BJ (cell line): ENCODE measurements around the gene PGS1. TPM values are rescaled to one million over a fixed set of nuclear protein-coding genes. Genes with fewer than 3 reads are reported as not detected.
A peak's percentile ranks its signal among the peaks of the same experiment; 100 is the strongest.

Experiments
- CTCF ChIA-PET: fragments of 350-600 bp; formaldehyde crosslinking; extraction: SDS; loops from one replicate; lab custom pipeline; 2021; ENCODE audit warnings: antibody characterized with exemption, inconsistent platforms; lab: Yijun Ruan, JAX
- POLR2A ChIA-PET: fragments of 300-600 bp; sonication (Branson Sonifier 250); formaldehyde crosslinking; extraction: SDS; loops from one replicate; lab custom pipeline; 2021; ENCODE audit warnings: antibody characterized with exemption; lab: Charles Lee
- DNase-seq: peaks from one replicate; pipeline ENCODE4 v3.0.0-alpha.2; 2011; ENCODE audit warnings: low read depth
- H3K27me3 ChIP-seq: 2 replicates; pipeline ENCODE4 v1.6.0; 2011; ENCODE audit warnings: low read length; ENCODE audit not compliant: control insufficient read depth, insufficient read depth
- H3K36me3 ChIP-seq: 2 replicates; pipeline ENCODE4 v1.5.1; 2011; ENCODE audit warnings: low read length; ENCODE audit not compliant: control insufficient read depth, insufficient read depth
- H3K4me3 ChIP-seq: 2 replicates; pipeline ENCODE4 v1.5.1; 2011; ENCODE audit warnings: low read depth, mild to moderate bottlenecking, control low read depth, low read length
- CTCF ChIP-seq: IDR thresholded peaks from 2 replicates; pipeline ENCODE4 v1.5.1; 2011; ENCODE audit warnings: low read depth, mild to moderate bottlenecking, control low read depth, inconsistent platforms, low read length, moderate library complexity; ENCODE audit not compliant: insufficient read depth
- polyA plus RNA-seq: library from polyadenylated mRNA; depleted of rRNA; stranded (reverse); fragments of >200 nt; gene quantifications from 2 replicates; pipeline ENCODE4 v1.2.3, GENCODE V29; 2011

PGS1 gene
- polyA plus RNA-seq, 1 experiment = 37.7 TPM

GRCh38 chr17:78384479-78385175, 6.2 kb downstream of the PGS1 start:
- DNase-seq = no peak
- Histone ChIP-seq H3K27me3 (no peaks in the 10 kb centered on the region), H3K36me3 (peaks cover 5% of the 10 kb centered on the region), H3K4me3 (no peak overlapping the region)
- ChIA-PET POLR2A (interaction anchor here (0.7 kb wide), 1 partner anchor 33 kb away, joined by 3 read pairs; no protein-coding TSS in a partner anchor), CTCF (interaction anchor here (0.6 to 1.3 kb wide), 3 partner anchors 21 to 953 kb away, joined by 3 to 4 read pairs (median 3); no protein-coding TSS in a partner anchor)
- TF ChIP-seq CTCF = no peak

- H3K4me3 ChIP-seq = no peak overlapping the region
- H3K27me3 ChIP-seq = no peaks in the 10 kb centered on the region
- CTCF ChIA-PET = interaction anchor here (1.7 kb wide), 1 partner anchor 27 kb away, joined by 6 read pairs; no protein-coding TSS in a partner anchor
- DNase-seq = no peak
- H3K36me3 ChIP-seq = peaks cover 5% of the 10 kb centered on the region
- no peak for TF ChIP-seq CTCF
- POLR2A ChIA-PET = no interaction called here
These were observed 9.8 kb downstream of the PGS1 start for GRCh38 chr17:78387977-78388941.

- no peaks in the 10 kb centered on the region for H3K27me3 ChIP-seq
- TF ChIP-seq CTCF = peak; percentile 19; the same call in 1 of the 2 replicates
- no peak overlapping the region for H3K4me3 ChIP-seq
- ChIA-PET CTCF (interaction anchor here (0.6 to 3.5 kb wide), 11 partner anchors 9 to 140 kb away, joined by 3 to 16 read pairs (median 4); no protein-coding TSS in a partner anchor), POLR2A (interaction anchor here (1.0 kb wide), 1 partner anchor 32 kb away, joined by 3 read pairs; no protein-coding TSS in a partner anchor)
- H3K36me3 ChIP-seq = 0 out of 2 replicates have a peak, but pooled peaks cover 3% of the 10 kb centered on the region
- DNase-seq = peak; percentile 96
These were observed 12.0 kb downstream of the PGS1 start for GRCh38 chr17:78390241-78391050.

GRCh38 chr17:78391051-78391431, 12.6 kb downstream of the PGS1 start:
- POLR2A ChIA-PET = interaction anchor here (1.0 kb wide), 1 partner anchor 32 kb away, joined by 3 read pairs; no protein-coding TSS in a partner anchor
- TF ChIP-seq CTCF = no peak

More at GRCh38 chr17:78391051-78391431, 12.6 kb downstream of the PGS1 start:
- H3K27me3 ChIP-seq = no peaks in the 10 kb centered on the region
- CTCF ChIA-PET = interaction anchor here (0.9 to 3.5 kb wide), 10 partner anchors 9 to 140 kb away, joined by 4 to 16 read pairs (median 4); no protein-coding TSS in a partner anchor
- DNase-seq = no peak
- peaks cover 3% of the 10 kb centered on the region; the same call in 1 of the 2 replicates for H3K36me3 ChIP-seq
- no peak overlapping the region for H3K4me3 ChIP-seq
